ENCODE data around the gene PLEKHH2.
"Not testable (repeated sequence)": the region's sequence is repeated elsewhere in the genome, so short reads cannot be mapped to it uniquely, and the experiment has no call there.

The PLEKHH2 gene

GRCh38 chr2:43637030-43637803 is at the start of gene PLEKHH2:
PLEKHH2 (plus strand) TSS chr2:43637260; CDS start chr2:43644674, 7,414 bp downstream.
- Histone ChIP-seq H3K27ac (peak within 1 kb of the TSS in 19 of 21 experiments; percentile 17 to 94 (median 68)), H3K4me3 (peak within 1 kb of the TSS; percentile 59 to 93 (median 72))

- H3K27ac ChIP-seq = no peak overlapping the region
- H3K4me3 ChIP-seq = no peak overlapping the region
These were observed 44.6 kb upstream of the PLEKHH2 start for GRCh38 chr2:43592443-43592842.

GRCh38 chr2:43593254-43593653 is 43.8 kb upstream of the PLEKHH2 start:
- Histone ChIP-seq H3K27ac (no peak overlapping the region), H3K4me3 (no peak overlapping the region)

- Histone ChIP-seq H3K4me3 (peak overlapping the region; percentile 57 to 93 (median 77)), H3K27ac (peak overlapping the region in 6 of 21 experiments; percentile 89 to 96 (median 92))
These were observed 42.2 kb upstream of the PLEKHH2 start for GRCh38 chr2:43594875-43595274.

- Histone ChIP-seq H3K4me3 (peak within 1 kb of the TSS; percentile 57 to 93 (median 77)), H3K27ac (peak within 1 kb of the TSS; percentile 71 to 97 (median 90))
These were observed 41.3 kb upstream of the PLEKHH2 start, which contains the start of gene THADA for GRCh38 chr2:43595603-43596412. THADA (minus strand) TSS chr2:43596038; CDS start chr2:43592392, 3,646 bp downstream.

GRCh38 chr2:43600596-43600995 is 36.5 kb upstream of the PLEKHH2 start:
- H3K27ac ChIP-seq, H3K4me3 ChIP-seq: not testable (repeated sequence)

GRCh38 chr2:43604674-43605073 is 32.4 kb upstream of the PLEKHH2 start:
- Histone ChIP-seq H3K27ac (no peak overlapping the region), H3K4me3 (no peak overlapping the region)

GRCh38 chr2:43605079-43605655 is 31.9 kb upstream of the PLEKHH2 start:
- Histone ChIP-seq H3K4me3 (no peak overlapping the region), H3K27ac (no peak overlapping the region)

GRCh38 chr2:43605851-43606250 is 31.2 kb upstream of the PLEKHH2 start:
- H3K4me3 ChIP-seq = no peak overlapping the region
- no peak overlapping the region for H3K27ac ChIP-seq

- H3K27ac ChIP-seq = no peak overlapping the region
- H3K4me3 ChIP-seq = no peak overlapping the region
These were observed 27.7 kb upstream of the PLEKHH2 start for GRCh38 chr2:43609290-43609918.

- Histone ChIP-seq H3K27ac (no peak overlapping the region), H3K4me3 (no peak overlapping the region)
These were observed 26.7 kb upstream of the PLEKHH2 start for GRCh38 chr2:43610361-43610760.

GRCh38 chr2:43611987-43612894 is 24.8 kb upstream of the PLEKHH2 start:
- H3K27ac ChIP-seq = peak overlapping the region in 1 of 21 experiments; percentile 21
- H3K4me3 ChIP-seq = no peak overlapping the region

GRCh38 chr2:43612944-43613343 is 24.1 kb upstream of the PLEKHH2 start:
- Histone ChIP-seq H3K4me3 (no peak overlapping the region), H3K27ac (peak overlapping the region in 1 of 21 experiments; percentile 21)

GRCh38 chr2:43616967-43617680 is 19.9 kb upstream of the PLEKHH2 start:
- Histone ChIP-seq H3K4me3 (no peak overlapping the region), H3K27ac (no peak overlapping the region)

GRCh38 chr2:43619511-43619910 is 17.5 kb upstream of the PLEKHH2 start:
- Histone ChIP-seq H3K27ac (no peak overlapping the region), H3K4me3 (no peak overlapping the region)

GRCh38 chr2:43622931-43623451 is 14.1 kb upstream of the PLEKHH2 start:
- H3K4me3 ChIP-seq = no peak overlapping the region
- H3K27ac ChIP-seq = no peak overlapping the region

- Histone ChIP-seq H3K27ac (no peak overlapping the region), H3K4me3 (no peak overlapping the region)
These were observed 5.3 kb upstream of the PLEKHH2 start for GRCh38 chr2:43631618-43632317.

Measured in skin epidermis (tissue), 12 donors.